Measurements from ENCODE around the gene RFWD3.

RFWD3 gene

DNA sequence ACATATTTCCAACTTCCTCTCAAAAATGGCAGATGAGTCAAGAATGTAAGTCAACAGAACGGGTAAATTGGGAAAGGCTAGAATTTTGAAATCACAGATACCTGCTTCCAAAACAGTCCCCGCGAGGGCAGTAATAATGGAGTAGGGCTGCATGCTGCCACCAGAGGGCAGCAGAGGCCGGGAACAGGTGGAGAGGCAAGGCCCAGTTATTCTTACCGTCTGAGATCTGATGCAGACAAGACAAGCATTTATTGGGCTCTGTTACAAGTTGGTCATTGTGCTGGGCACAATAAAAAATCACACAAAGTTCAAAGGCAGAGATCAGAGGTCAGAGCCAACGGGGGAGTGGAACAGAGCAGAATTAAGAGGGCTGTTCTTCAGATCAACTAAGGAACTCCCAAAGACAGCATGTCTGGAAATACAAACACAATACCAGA, 42.8 kb upstream of the RFWD3 start:
- H3K4me3 ChIP-seq (ENCODE audit: low read depth, low read length), result no peak overlapping the region
- TF ChIP-seq, protein P1, sequence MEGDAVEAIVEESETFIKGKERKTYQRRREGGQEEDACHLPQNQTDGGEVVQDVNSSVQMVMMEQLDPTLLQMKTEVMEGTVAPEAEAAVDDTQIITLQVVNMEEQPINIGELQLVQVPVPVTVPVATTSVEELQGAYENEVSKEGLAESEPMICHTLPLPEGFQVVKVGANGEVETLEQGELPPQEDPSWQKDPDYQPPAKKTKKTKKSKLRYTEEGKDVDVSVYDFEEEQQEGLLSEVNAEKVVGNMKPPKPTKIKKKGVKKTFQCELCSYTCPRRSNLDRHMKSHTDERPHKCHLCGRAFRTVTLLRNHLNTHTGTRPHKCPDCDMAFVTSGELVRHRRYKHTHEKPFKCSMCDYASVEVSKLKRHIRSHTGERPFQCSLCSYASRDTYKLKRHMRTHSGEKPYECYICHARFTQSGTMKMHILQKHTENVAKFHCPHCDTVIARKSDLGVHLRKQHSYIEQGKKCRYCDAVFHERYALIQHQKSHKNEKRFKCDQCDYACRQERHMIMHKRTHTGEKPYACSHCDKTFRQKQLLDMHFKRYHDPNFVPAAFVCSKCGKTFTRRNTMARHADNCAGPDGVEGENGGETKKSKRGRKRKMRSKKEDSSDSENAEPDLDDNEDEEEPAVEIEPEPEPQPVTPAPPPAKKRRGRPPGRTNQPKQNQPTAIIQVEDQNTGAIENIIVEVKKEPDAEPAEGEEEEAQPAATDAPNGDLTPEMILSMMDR (IDR thresholded peaks at IDR 0.05; ENCODE audit: control insufficient read depth, extremely low read depth, insufficient read depth), result peak; percentile 99
- DNase-seq (ENCODE audit: low read depth), result peak; percentile 64

DNA sequence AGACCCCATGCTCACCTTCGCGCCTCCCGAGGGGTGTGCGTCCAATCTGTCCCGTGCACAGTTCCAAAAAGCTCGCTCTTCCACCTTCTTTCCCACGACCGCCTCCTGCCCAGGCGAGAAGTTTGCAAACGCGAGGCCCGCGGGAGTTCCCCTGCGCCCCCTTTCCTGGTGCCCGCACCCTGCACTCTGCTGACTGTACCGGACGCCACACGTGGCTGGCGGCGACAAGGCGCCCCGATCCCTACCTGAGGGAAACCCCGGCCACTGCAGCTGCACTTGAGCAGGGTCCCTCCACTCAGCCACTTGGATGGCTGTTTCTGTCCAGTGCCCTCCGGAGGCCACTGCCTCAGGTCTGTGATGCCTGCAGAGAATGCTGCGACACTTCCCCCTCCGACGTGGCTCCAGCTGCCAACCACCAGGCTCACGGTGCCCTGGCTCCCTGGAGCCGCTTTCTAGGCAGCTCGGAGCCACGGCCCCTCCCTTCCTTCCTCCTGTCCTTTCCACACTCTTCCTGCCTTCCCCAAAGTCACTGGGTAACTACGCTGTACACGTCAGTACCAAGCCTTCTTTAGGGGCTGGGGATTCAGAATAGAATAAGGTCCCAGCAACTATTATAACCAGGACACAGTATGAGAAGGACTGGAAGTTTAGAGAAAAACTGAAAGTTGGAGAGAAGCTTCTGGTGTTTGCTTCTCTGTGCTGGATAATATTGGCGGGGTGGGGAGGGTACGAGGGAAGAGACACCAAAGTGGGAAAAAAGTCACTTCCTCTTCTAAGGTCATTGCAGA, 34.0 kb upstream of the RFWD3 start, which contains the start of gene MLKL:
Gene MLKL (minus strand): TSS at position 425 of the 788 bp plus-strand sequence. CDS start 5,105 bp downstream, outside the sequence.
- DNase-seq (ENCODE audit: low read depth), result no peak
- H3K4me3 ChIP-seq (ENCODE audit: low read depth, low read length), result peak within 1 kb of the TSS; percentile 55
- TF ChIP-seq, protein P1 (IDR thresholded peaks at IDR 0.05; ENCODE audit: control insufficient read depth, extremely low read depth, insufficient read depth), result no peak

DNA sequence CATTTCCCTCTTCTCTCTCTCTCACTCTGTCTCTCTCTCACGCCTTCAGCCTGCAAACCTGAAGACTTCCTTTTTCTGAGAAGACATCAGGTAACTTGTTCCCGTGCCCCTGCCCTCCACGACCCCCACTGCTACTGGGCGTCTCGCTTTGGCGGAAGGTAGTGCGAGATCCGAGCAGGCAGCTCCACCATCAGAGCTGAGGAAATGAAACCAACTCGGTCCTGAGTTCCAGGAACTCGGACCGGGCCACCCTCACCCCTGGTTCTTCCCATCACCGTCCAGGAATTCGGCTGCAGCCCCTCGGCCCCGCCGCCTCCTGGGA, 33.4 kb upstream of the RFWD3 start:
- no peak for DNase-seq (ENCODE audit: low read depth)
- peak overlapping the region; percentile 55 for H3K4me3 ChIP-seq (ENCODE audit: low read depth, low read length)
- TF ChIP-seq, protein P1 (IDR thresholded peaks at IDR 0.05; ENCODE audit: control insufficient read depth, extremely low read depth, insufficient read depth), result no peak

DNA sequence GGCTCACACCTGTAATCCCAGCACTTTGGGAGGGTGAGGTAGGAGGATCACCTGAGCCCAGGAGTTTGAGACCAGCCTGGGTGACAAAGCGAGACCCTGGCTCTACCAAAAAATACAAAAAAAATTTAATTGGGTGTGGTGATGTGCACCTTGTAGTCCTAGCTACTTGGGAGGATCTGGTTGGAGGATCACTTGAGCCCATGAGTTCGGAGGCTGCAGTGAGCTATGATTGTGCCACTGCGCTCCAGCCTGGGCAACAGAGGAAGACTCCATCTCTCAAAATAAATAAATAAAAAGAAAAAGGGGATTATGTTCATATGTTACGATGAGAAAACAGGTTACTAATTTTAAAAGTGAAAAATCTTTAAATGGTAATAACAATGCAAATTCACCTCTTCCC, 33.0 kb upstream of the RFWD3 start:
- DNase-seq (ENCODE audit: low read depth), result no peak
- H3K4me3 ChIP-seq (ENCODE audit: low read depth, low read length), result peak overlapping the region; percentile 55
- TF ChIP-seq, protein P1 (IDR thresholded peaks at IDR 0.05; ENCODE audit: control insufficient read depth, extremely low read depth, insufficient read depth), result no peak

DNA sequence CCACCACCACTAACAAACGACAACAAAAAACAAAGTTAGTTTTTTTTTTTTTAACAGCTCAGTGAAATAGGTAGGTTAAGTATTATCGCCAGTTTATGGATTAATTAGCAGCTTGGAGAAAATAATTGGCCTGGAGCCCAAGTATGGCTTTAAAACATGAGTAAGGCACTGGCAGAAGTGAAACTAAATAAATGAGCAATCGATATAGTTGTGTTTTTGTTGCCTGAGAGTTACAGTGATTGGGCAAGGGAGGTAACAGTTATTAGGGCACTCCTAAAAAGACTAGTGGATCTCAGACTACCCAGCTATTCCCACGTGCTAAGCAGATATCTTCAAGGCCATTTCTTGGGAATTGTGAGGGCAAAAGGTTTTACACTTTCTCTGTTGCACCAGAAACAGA, 31.5 kb upstream of the RFWD3 start:
- TF ChIP-seq, protein P1 (IDR thresholded peaks at IDR 0.05; ENCODE audit: control insufficient read depth, extremely low read depth, insufficient read depth), result no peak
- no peak overlapping the region for H3K4me3 ChIP-seq (ENCODE audit: low read depth, low read length)
- DNase-seq (ENCODE audit: low read depth), result no peak

DNA sequence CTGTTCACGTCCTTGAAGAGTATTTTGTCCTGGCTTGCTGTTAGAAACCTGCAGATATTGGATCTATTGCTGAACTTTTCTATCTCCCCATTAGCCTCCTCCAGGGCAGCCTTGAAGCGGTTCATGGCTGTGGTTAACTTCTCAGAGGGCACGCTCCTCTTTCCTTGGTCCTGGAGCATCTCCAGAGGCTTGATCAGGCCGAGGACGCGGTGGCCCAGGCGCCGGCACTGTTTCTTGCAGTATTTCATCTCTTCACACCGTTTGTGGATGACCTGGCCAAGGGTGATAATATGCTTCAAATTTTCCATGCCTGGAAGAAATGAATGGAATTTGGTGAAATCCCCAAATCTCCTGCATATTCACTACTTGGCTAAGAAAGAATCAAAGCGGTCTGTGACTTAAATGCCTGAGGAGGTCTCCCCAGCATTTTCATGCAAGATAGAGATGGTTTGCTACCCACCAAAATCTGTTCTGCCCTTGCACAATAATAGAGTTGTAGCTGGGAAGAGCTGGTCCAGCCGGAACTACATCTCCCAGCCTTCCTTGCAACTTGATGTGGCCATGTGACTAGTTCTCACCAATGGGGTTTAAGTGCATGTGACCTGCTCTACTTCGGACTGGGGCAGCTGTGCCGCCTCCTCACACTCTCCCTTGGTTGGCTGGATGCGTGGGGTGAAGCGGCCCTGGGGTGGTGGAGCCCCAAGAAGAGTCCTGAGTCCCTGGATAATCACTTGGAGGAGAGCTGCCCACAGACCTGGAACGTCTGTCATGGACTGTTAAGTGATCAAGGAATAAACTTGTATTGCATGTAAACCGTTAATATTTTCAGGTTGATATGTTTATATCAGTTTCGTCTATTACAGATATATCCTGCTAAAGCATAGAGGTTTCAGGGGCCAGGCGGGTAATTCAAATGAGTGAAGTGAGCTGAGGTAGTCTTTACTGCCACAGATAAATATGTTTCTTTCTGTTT, 29.1 kb upstream of the RFWD3 start:
- TF ChIP-seq, protein P1 (IDR thresholded peaks at IDR 0.05; ENCODE audit: control insufficient read depth, extremely low read depth, insufficient read depth), result no peak
- DNase-seq (ENCODE audit: low read depth), result peak; percentile 72
- peak overlapping the region; percentile 51 for H3K4me3 ChIP-seq (ENCODE audit: low read depth, low read length)

Data from LNCaP clone FGC (cell line).